Renal pelvis (tissue), 4 donors: Measurements from ENCODE around the gene GINS1. TPM values are rescaled to one million over a fixed set of nuclear protein-coding genes. Genes with fewer than 3 reads are reported as not detected.

Experiments used
- DNase-seq: peaks from one replicate; pipeline ENCODE4 v3.0.0-alpha.2; 2013
- polyA plus RNA-seq, 3 donors: library from polyadenylated mRNA; unstranded; fragments of 120-200 nt; gene quantifications; one replicate each; pipeline ENCODE4 v1.2.1, GENCODE V29; 2013; ENCODE audit not compliant: insufficient read length in 3 of 3

Gene GINS1
- polyA plus RNA-seq, 3 donors, result 18.1 to 27.1 (median 21.0) TPM

GRCh38 chr20:25452333-25452732 is 44.9 kb downstream of the GINS1 start:
- DNase-seq, result no peak

DNA sequence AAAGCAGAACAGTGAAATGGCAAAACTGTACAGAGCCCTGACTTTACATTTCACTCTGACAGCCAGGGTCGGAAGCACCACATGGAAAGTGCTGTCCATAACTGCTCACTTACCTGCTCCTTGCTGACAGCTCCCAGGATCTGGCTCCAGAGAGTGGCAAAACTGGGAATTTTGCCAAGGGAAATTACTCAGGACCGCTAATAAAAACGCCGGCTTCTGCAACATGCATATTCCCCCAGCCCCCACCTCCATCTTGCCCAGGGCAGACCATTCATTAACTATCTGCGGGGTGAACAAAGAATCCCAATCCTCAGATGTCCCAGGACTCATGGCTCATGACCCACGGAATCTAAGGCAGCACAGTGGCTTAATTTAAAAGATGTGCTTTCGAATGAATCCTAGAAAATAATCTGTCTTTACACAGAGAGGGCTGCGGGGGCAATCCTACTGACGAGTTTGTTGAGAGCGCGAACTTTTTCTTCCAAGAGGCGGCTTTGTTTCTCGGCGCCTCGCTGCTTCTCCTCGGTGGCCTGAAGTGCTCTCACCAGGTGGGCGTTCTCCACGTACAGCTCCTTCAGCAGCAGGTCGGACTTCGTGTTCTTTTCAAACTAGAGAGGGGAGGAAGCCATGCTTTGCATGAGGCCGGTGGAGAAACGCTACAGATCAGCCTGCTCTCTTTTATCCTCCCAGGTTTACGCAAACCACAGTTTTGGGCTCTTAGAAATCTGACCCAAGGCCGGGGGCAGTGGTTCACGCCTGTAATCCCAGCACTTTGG is 45.8 kb downstream of the GINS1 start:
- no peak for DNase-seq

DNA sequence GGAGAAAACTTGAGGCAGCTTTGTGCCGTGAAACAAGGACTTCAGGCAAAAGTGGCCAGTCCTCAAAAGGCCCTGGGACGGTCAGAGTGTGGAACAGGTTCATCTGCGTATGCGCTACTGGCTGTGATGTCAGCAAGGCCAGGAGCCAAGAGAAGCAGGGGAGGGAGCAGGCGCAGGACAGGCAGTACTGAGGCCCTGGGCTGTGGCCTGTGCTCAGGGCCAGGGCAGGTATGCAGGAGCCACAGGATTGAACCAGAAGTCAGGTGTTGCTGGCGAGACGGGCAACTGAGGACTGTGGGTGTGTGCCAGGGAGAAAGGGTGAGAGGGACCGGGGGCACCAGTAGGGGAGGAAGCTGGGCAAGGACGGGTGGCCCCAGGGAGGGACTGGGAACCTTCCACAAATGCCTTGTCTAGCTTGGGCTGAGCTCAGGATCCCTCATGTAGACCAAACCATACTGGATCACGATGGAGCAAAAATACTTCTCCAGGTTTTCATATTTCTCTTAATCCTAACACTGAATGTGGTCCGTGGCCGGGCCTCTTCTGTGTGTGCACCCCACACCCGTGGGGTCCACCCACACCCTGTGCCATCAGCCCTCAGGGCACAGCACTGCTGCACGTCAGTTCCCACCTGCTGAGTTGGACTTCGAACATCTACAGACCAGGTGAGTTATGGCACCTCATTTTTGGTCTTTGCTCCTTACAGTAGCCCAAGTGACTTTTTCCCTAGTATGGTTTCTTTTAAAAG is 46.9 kb downstream of the GINS1 start:
- no peak for DNase-seq

DNA sequence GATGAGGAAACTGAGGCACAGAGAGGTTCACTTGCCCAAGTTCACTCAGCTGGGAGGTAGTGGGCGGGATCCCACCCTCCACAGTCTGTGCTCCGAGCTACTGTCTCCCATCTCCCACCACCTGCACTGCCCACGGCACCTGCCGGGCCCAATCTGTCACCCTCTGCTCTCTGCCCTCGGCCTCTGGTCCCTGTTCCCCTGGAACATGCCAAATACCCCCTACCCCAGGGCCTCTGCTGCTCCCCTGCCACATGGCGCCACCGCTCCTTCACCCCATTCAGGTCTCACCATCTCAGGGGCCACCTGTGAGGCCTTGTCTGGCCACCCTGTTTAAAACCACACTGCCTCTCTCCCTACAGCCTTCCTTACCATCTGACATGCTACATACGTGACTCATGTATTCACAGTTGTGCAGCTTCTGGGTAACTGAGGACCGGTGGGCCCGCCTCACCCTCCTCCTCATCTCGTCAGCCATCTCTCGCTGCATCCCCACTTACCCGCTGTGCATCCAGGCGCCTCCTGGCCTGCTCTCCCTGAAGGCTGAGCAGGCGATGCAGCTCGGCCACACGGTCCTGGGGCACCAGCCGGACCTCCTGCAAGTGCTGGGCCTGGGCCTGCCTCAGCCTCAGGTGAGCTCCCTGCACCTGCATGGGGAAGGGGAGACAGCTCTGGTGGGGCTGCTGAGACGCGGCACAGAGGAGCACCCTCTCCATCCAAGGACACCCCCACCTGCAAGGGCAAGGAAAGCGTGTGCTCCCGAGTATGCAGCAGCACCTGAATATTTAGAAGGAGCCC is 50.6 kb downstream of the GINS1 start:
- no peak for DNase-seq

GRCh38 chr20:25459111-25459830 is 51.8 kb downstream of the GINS1 start:
- DNase-seq, result no peak

- DNase-seq, result no peak
Observed at GRCh38 chr20:25459916-25460535, 52.6 kb downstream of the GINS1 start.

DNA sequence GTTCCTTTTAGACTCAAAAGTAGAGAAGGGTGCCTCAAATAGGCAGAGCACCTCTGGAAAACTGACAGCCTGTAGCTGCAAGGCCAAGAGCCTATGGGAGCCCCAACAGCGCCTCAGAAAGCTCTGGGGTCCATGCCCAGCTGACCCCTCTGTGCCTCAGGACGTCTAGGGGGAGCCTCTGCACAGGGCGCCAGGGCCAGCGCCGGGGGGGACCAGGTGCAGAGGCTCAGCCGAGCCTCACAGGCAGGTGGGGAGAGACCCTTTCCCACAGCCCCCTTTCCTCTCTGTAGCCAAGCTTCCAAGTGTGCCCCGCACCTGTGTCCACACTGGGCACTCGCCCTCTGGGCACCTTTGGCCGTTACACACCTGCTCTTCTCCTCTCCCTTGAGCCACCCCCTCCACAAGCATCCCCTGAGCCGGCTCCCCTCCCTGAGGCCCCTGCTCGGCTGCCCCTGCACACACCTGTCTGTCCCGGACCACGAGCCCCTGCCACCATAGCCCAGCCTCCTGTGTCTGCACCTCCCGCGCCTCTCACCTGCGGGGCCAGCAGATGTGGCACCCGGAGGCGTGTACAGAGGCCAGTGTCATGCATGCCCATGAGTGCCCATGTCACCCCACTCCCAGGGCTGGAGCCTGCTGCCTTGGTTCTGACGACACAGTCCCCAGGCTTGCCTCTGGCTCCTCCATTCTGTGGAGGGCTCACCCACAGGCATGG is 53.2 kb downstream of the GINS1 start:
- DNase-seq, result no peak

- no peak for DNase-seq
Observed at GRCh38 chr20:25461281-25461650, 53.8 kb downstream of the GINS1 start.

GRCh38 chr20:25461786-25462545 is 54.5 kb downstream of the GINS1 start:
- DNase-seq, result no peak

- DNase-seq, result no peak
Observed at GRCh38 chr20:25464501-25465242, 57.2 kb downstream of the GINS1 start.

GRCh38 chr20:25465243-25466135 is 58.0 kb downstream of the GINS1 start:
- DNase-seq, result no peak

GRCh38 chr20:25466846-25467245 is 59.4 kb downstream of the GINS1 start:
- DNase-seq, result no peak

GRCh38 chr20:25467441-25467840 is 60.0 kb downstream of the GINS1 start:
- no peak for DNase-seq

DNA sequence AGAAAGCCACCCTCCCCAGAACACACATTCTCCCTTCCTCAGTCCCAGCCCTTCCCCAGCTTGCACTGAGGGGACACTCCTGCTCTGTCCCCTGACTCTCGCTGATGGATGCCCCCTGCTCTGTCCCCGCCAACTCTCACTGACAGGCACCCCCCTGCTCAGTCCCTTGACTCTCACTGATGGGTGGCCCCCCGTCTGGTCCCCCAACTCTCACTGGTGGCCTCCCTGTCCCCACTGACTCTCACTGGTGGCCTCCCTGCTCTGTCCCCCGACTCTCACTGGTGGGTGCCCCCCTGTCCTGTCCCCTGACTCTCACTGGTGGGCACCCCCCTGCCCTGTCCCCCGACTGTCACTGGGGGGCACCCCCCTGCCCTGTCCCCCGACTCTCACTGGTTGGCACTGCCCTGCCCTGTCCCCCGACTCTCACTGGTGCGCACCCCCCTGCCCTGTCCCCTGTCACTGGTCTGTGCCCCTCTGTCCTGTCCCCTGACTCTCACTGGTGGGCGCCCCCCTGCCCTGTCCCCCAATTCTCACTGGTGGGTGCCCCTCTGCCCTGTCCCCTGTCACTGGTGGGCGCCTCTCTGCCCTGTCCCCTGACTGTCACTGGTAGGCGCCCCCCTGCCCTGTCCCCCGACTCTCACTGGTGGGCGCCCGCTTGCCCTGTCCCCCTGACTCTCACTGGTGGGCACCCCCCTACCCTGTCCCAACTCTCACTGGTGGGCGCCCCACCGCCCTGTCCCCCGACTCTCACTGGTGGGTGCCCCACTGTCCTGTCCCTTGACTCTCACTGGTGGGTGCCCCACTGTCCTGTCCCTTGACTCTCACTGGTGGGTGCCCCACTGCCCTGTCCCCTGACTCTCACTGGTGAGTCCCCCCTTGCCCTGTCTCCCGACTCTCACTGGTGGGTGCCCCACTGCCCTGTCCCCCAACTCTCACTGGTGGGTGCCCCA is 60.9 kb downstream of the GINS1 start:
- no peak for DNase-seq

GRCh38 chr20:25469558-25469957 is 62.1 kb downstream of the GINS1 start:
- DNase-seq, result no peak

- DNase-seq, result peak; percentile 19
Observed at GRCh38 chr20:25470045-25470444, 62.6 kb downstream of the GINS1 start.

DNA sequence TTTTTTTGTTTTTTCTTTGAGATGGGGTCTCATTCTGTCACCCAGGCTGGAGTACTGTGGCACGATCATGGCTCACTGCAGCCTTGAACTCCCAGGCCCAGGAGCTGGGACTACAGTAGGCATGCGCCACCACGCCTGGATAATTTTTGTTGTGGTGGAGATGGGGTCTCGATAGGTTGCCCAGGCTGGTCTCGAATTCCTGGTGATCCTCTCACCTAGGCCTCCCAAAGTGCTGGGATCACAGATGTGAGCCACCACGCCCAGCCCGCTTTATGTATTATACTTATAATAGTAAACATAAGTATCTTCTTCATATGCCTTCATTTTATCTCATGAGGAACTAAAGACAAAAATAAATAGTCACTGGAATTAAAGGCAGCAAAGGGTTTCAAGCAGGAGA is 63.5 kb downstream of the GINS1 start:
- DNase-seq, result no peak
